Body of pancreas (tissue), 4 donors: ENCODE measurements around the gene TEDC2. TPM values are rescaled to one million over a fixed set of nuclear protein-coding genes. Genes with fewer than 3 reads are reported as not detected.

Experiments
- ATAC-seq: fragments of 150-250 bp; one replicate; pipeline ENCODE4 v1.9.1; 2016
- DNase-seq, 4 donors: peaks; one replicate each; pipeline ENCODE4 v3.0.0-alpha.2; 2019
- H3K27ac ChIP-seq, 4 donors: fragments of 200-600 bp; sonication (generic); 1 replicate in 3 of 4; 2 replicates in 1 of 4; pipeline versions ENCODE4 v1.5.1 to v1.6.1; 2016 to 2019; ENCODE audit warnings: mild to moderate bottlenecking in 1 of 4, mixed read lengths in 1 of 4, moderate library complexity in 1 of 4
- H3K27me3 ChIP-seq, 2 donors: fragments of 200-600 bp; sonication (generic); one replicate each; pipeline ENCODE4 v1.6.0; 2016; ENCODE audit warnings: mild to moderate bottlenecking in 1 of 2
- H3K36me3 ChIP-seq, 2 donors: fragments of 200-600 bp; sonication (generic); replicated peaks in 1 of 2; 2 replicates each; pipeline ENCODE4 v1.5.1; 2016; ENCODE audit warnings: low read depth in 2 of 2; ENCODE audit not compliant: insufficient read depth in 1 of 2
- H3K4me1 ChIP-seq: fragments of 200-600 bp; sonication (generic); one replicate; pipeline ENCODE4 v1.6.0; 2016
- H3K4me3 ChIP-seq, 2 donors: fragments of 200-600 bp; sonication (generic); 1 replicate in 1 of 2; 2 replicates in 1 of 2; pipeline ENCODE4 v1.5.1; 2016 to 2019
- H3K9me3 ChIP-seq, 3 donors: fragments of 200-600 bp; sonication (generic); 1 replicate in 2 of 3; 2 replicates in 1 of 3; pipeline ENCODE4 v1.5.1; 2016
- POLR2A ChIP-seq, 3 donors: fragments of 450-650 bp; IDR thresholded peaks; one replicate each; pipeline ENCODE4 v1.6.1; 2016; ENCODE audit warnings: antibody characterized with exemption in 3 of 3, mild to moderate bottlenecking in 2 of 3
- WGBS, 2 donors: methylation state at CpG; one replicate each; pipeline ENCODE4 v1.1.5; 2017; 5-methylcytosine and 5-hydroxymethylcytosine counted together
- intact Hi-C: fragments of 100-400 bp; cut with DNase I; formaldehyde crosslinking; loops from one replicate; pipeline ENCODE4 v1.15.1; 2023
- total RNA-seq, 2 donors: library from RNA; depleted of rRNA; stranded (reverse); fragments of >200 nt; gene quantifications; one replicate each; pipeline ENCODE4 v1.1.0, GENCODE V29; 2016
- TF ChIP-seq, protein P1 (sequence below), 7 experiments: fragments of 450-650 bp in 4 of 7; fragments of 200-600 bp in 3 of 7; sonication (generic) in 3 of 7; IDR thresholded peaks; one replicate each; pipeline ENCODE4 v1.5.1; 2016 to 2019; ENCODE audit warnings: antibody characterized with exemption in 7 of 7

The TEDC2 gene
- total RNA-seq, 2 donors from 2014 or later: not detected

DNA sequence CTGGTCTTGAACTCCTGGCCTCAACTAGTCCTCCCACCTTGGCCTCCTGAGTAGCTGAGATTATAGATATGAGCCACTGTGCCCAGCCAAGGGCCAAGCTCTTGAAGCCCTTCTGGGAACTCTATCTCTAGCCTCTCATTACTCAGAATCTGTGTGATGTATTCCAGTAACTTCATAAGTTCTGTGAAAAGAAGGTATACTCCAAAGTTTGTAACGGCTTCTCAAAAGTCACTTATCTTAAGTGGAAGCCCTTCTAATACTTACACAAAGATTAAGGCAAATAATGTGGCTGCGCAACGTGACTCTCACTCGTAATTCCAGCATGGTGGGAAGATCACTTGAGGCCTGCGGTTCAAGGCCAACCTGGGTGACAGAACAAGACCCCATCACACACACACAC, 34.7 kb downstream of the TEDC2 start:
- intact Hi-C loops: loop anchor here (5.0 to 10.0 kb wide), 3 partner anchors 60 to 222 kb away; no protein-coding TSS in a partner anchor
- Histone ChIP-seq H3K27me3 (no peaks in the 10 kb centered on the region), H3K4me1 (peaks cover 42% of the 10 kb centered on the region), H3K9me3 (no peaks in the 10 kb centered on the region), H3K4me3 (no peak overlapping the region), H3K27ac (no peak overlapping the region), H3K36me3 (peaks cover 0 to 1% of the 10 kb centered on the region in 2 donors)
- DNase-seq (no peak), ATAC-seq (no peak)
- TF ChIP-seq, protein P1, sequence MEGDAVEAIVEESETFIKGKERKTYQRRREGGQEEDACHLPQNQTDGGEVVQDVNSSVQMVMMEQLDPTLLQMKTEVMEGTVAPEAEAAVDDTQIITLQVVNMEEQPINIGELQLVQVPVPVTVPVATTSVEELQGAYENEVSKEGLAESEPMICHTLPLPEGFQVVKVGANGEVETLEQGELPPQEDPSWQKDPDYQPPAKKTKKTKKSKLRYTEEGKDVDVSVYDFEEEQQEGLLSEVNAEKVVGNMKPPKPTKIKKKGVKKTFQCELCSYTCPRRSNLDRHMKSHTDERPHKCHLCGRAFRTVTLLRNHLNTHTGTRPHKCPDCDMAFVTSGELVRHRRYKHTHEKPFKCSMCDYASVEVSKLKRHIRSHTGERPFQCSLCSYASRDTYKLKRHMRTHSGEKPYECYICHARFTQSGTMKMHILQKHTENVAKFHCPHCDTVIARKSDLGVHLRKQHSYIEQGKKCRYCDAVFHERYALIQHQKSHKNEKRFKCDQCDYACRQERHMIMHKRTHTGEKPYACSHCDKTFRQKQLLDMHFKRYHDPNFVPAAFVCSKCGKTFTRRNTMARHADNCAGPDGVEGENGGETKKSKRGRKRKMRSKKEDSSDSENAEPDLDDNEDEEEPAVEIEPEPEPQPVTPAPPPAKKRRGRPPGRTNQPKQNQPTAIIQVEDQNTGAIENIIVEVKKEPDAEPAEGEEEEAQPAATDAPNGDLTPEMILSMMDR (IDR thresholded peaks at IDR 0.05): no peak
- TF ChIP-seq POLR2A (IDR thresholded peaks at IDR 0.05): no peak
- 81 to 82% methylated on average over 5 of the region's 5 CpGs for WGBS, 2 donors

DNA sequence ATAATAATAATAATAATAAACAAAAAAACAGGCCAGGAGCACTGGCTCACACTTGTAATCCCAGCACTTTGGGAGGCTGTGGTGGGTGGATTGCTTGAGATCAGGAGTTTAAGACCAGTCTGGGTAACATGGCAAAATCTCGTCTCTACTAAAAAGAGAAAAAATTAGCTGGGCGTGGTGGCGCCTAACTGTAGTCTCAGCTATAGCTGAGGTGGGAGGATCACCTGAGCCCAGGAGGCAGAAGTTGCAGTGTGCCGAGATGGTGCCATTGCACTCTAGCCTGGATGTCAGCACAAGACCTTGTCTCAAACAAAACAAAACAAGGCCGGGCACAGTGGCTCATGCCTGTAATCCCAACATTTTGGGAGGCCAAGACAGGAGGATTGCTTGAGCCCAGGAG, 35.1 kb downstream of the TEDC2 start:
- peaks cover 44% of the 10 kb centered on the region for H3K4me1 ChIP-seq
- DNase-seq (no peak), ATAC-seq (no peak)
- TF ChIP-seq, protein P1 (IDR thresholded peaks at IDR 0.05): no peak
- TF ChIP-seq POLR2A (IDR thresholded peaks at IDR 0.05): no peak
- intact Hi-C loops: loop anchor here (5.0 to 10.0 kb wide), 3 partner anchors 60 to 223 kb away; no protein-coding TSS in a partner anchor
- no peaks in the 10 kb centered on the region for H3K27me3 ChIP-seq
- H3K36me3 ChIP-seq: peaks cover 0 to 1% of the 10 kb centered on the region in 2 donors
- H3K27ac ChIP-seq: no peak overlapping the region
- H3K4me3 ChIP-seq: no peak overlapping the region
- 84 to 91% methylated on average over 5 of the region's 5 CpGs for WGBS, 2 donors
- H3K9me3 ChIP-seq: no peaks in the 10 kb centered on the region

DNA sequence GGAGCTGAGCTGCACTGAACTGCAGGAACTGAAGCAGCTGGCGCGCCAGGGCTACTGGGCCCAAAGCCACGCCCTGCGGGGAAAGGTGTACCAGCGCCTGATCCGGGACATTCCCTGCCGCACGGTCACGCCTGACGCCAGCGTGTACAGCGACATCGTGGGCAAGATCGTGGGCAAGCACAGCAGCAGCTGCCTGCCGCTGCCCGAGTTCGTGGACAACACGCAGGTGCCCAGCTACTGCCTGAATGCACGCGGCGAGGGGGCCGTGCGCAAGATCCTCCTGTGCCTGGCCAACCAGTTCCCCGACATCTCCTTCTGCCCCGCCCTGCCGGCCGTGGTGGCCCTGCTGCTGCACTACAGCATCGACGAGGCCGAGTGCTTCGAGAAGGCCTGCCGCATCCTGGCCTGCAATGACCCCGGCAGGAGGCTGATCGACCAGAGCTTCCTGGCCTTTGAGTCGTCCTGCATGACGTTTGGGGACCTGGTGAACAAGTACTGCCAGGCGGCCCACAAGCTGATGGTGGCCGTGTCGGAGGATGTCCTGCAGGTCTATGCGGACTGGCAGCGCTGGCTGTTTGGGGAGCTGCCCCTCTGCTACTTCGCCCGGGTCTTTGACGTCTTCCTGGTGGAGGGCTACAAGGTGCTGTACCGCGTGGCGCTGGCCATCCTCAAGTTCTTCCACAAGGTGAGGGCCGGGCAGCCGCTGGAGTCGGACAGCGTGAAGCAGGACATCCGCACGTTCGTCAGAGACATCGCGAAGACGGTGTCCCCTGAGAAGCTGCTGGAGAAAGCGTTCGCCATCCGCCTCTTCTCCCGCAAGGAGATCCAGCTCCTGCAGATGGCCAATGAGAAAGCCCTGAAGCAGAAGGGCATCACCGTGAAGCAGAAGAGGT, 36.6 kb downstream of the TEDC2 start:
- 94 to 96% methylated on average over 30 to 56 of the region's 62 CpGs for WGBS, 2 donors
- Histone ChIP-seq H3K36me3 (peaks cover 0 to 1% of the 10 kb centered on the region in 2 donors), H3K9me3 (no peaks in the 10 kb centered on the region), H3K4me3 (no peak overlapping the region), H3K27me3 (no peaks in the 10 kb centered on the region), H3K4me1 (peaks cover 58% of the 10 kb centered on the region), H3K27ac (peak overlapping the region in 2 of 4 donors; percentile 71)
- DNase-seq (peak in 1 of 4 donors; percentile 12), ATAC-seq (no peak)
- intact Hi-C loops: loop anchor here (5.0 to 10.0 kb wide), 3 partner anchors 62 to 224 kb away; no protein-coding TSS in a partner anchor
- TF ChIP-seq, protein P1 (IDR thresholded peaks at IDR 0.05): no peak
- TF ChIP-seq POLR2A (IDR thresholded peaks at IDR 0.05): no peak

DNA sequence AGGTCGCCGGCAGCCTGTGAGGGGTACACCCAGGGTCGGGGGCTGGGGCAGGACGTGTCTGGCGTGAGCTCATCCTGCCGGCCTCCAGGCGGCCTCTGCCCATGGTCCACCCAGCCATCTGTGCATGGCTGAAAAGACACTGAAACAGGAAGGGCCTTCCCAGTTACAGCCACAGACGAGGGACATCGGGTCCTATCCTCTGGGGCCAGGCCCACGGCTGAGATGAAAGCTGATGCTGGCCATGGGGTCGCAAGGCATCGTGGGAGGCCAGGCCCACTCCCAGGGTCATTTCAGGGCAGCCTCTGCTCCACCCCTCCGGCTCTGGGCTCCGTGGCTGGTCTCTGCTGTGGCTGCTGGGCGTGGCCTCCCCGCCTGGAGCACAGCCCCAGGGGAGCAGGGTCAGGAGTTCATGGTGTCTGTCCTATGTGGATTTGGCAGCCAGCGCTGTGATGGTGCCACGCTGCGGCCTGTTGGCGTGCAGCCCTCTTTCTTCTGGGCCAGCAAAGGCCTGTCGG, 37.3 kb downstream of the TEDC2 start:
- Histone ChIP-seq H3K9me3 (no peaks in the 10 kb centered on the region), H3K4me1 (peaks cover 61% of the 10 kb centered on the region), H3K4me3 (no peak overlapping the region), H3K27ac (peak overlapping the region in 3 of 4 donors; percentile 51 to 71 (median 71)), H3K27me3 (no peaks in the 10 kb centered on the region), H3K36me3 (peaks cover 0 to 1% of the 10 kb centered on the region in 2 donors)
- intact Hi-C loops: loop anchor here (5.0 to 10.0 kb wide), 3 partner anchors 62 to 225 kb away; no protein-coding TSS in a partner anchor
- DNase-seq (peak in 3 of 4 donors; percentile 59 to 64 (median 62)), ATAC-seq (peak; percentile 13)
- WGBS, 2 donors: 63 to 66% methylated on average over 9 to 21 of the region's 21 CpGs
- no peak for TF ChIP-seq POLR2A (IDR thresholded peaks at IDR 0.05)
- TF ChIP-seq, protein P1 (IDR thresholded peaks at IDR 0.05): no peak
